ENCODE data around the gene FSCN2. TPM values are rescaled to one million over a fixed set of nuclear protein-coding genes. Genes with fewer than 3 reads are reported as not detected.

The FSCN2 gene
- total and polyA plus RNA-seq, 2 donors (not counting 3 experiments of a cell fraction or from before 2014, with no cell fraction given): 0.32 to 0.71 TPM

DNA sequence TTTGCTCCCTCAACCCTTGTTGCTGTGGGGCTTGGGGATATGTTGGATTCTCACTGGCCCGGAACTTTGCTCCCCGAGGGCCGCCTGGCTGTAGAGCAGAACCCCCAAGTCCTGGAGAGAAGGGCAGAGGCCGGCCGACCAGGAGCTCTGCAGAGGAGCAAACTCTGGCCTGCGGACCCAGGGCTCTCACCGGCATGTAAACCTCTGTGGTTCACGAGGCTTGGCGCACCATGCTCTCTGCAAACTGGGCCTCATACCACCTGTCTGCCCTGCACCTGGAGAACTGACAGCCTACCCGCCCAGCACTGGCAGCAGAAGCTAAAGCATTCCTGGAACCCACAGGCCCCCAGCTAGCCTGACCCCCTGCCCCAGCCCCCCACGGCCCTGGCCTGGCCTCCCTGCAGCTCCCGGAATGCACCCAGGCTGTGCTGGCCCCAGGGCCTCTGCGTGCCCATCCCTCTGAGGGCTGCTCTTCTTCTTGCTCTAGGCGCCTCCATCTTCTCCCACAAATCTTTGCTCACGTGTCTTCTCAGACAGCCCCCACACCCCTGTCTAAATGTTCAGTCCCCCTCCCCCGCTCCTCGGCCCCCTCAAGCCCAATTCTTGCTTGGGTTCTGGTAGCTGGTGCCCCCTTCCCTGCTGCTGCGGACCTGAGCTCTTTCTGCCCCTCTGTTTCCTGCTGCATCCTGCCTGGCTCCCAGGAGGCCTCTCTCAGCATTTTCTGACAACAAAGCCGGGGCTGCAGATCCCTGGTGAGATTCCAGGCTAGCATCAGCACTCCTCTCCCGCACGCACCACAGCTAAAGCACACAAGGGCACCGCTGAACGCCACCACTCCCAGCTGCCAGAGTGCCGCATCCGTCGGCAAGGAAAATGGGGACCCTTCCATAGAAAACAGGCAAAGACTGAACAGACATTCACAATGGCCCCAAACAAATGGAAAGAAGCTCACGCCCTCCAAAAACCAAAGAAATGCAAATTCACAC, 38.9 kb upstream of the FSCN2 start:
- Histone ChIP-seq H3K27ac (ENCODE audit: insufficient read depth, low read depth, low read length) (no peak overlapping the region), H3K36me3 (ENCODE audit: control insufficient read depth in 2 of 2, extremely low read depth in 1 of 2, insufficient read depth in 2 of 2, low read length in 2 of 2) (no peaks in the 10 kb centered on the region), H3K27me3 (ENCODE audit: control insufficient read depth in 2 of 2, insufficient read depth in 2 of 2, low read length in 2 of 2) (peaks cover 5 to 6% of the 10 kb centered on the region in 2 experiments), H3K4me3 (replicated peaks in 1 of 3; ENCODE audit: insufficient read depth in 1 of 3, low read depth in 1 of 3, low read length in 3 of 3) (no peak overlapping the region), H4K20me1 (replicated peaks; ENCODE audit: control insufficient read depth, extremely low read depth, insufficient read depth, low read length) (no peaks in the 10 kb centered on the region), H3K9ac (replicated peaks; ENCODE audit: extremely low read depth, insufficient read depth, low read length) (no peak overlapping the region), H3K4me2 (ENCODE audit: insufficient read depth, low read length) (no peak overlapping the region), H3K79me2 (ENCODE audit: control insufficient read depth, insufficient read depth, low read length) (no peaks in the 10 kb centered on the region), H3K4me1 (ENCODE audit: control insufficient read depth, extremely low read depth, insufficient read depth, low read length) (peaks cover 12% of the 10 kb centered on the region), H2AFZ (ENCODE audit: low read depth, low read length) (no peak overlapping the region), H3K9me1 (replicated peaks; ENCODE audit: control insufficient read depth, extremely low read depth, insufficient read depth, low read length) (no peaks in the 10 kb centered on the region), H3K9me3 (replicated peaks; ENCODE audit: control insufficient read depth, insufficient read depth, low read length) (no peaks in the 10 kb centered on the region)
- no peak for TF ChIP-seq POLR2A (IDR thresholded peaks at IDR 0.05; ENCODE audit: low read depth, low read length)
- ChIA-PET POLR2A (interaction anchor here (1.0 kb wide), 1 partner anchor 23 kb away, joined by 3 read pairs; the partner anchor contains the start of gene ACTG1), CTCF (interaction anchor here (0.9 to 2.1 kb wide), 7 partner anchors 11 to 236 kb away, joined by 3 to 9 read pairs (median 3); no protein-coding TSS in a partner anchor)
- DNase-seq (ENCODE audit: low read depth, low spot score): no peak
- dilution Hi-C loops (cut with MboI; ENCODE audit: extremely low pct_ligation_motif_present, low sequenced_read_pairs) (no loop called here), intact Hi-C loops (cut with micrococcal nuclease) (loop anchor here (2.0 kb wide), 1 partner anchor 17 kb away; no protein-coding TSS in a partner anchor)
- FAIRE-seq: no peak
- BruUV-seq (replicated peaks): no TSS peak

DNA sequence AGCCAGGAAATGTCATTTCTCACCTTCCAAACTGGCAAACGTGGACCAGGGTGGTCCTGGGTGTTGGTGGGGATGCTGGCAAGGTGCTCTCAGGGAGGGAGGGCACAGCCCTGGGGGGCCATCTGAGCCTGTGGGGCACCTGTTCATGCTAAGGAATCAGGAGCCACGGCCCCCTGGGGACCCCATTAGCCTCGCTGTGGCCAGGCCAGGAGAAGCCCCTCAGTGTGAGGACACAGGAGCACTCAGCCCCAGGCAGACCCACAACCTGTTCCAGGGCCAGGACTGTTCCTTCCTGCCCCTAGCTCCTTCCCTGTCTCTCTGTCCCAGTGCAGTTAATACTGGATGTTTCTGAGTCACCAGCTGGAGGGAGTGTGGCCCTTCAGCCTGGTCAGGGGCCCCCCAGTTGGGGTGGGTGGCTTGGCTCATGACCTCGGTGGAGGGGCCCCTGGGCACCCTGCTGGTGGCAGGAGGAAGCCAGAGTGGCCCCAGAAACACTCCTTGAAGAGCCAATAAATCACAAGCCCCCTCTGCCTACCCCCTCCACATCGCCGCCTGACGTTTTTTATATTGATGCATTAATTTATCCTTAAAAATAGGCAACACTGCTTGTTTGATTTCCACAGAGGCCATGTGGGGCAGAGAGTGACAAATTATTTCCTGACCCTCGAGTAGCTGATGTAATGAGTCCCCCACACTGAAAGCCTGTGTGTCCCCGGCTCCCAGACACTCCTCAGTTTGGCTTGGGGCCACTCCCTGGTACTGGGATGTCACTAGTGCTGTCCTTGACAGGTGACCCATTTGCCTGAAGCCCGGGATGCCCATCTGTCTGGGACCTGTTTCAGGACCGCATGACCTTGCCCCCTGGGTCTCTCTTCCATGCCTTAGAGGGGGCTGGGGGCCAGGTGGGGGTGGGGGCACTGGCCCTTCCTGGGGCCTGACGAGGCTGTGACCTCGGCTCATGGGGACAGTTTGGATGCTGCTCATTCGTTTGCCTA, 37.9 kb upstream of the FSCN2 start:
- peaks cover 5 to 10% of the 10 kb centered on the region in 2 experiments for H3K27me3 ChIP-seq (ENCODE audit: control insufficient read depth in 2 of 2, insufficient read depth in 2 of 2, low read length in 2 of 2)
- no peaks in the 10 kb centered on the region for H3K36me3 ChIP-seq (ENCODE audit: control insufficient read depth in 2 of 2, extremely low read depth in 1 of 2, insufficient read depth in 2 of 2, low read length in 2 of 2)
- peaks cover 9% of the 10 kb centered on the region for H3K4me1 ChIP-seq (ENCODE audit: control insufficient read depth, extremely low read depth, insufficient read depth, low read length)
- H3K9ac ChIP-seq (replicated peaks; ENCODE audit: extremely low read depth, insufficient read depth, low read length): no peak overlapping the region
- H3K9me1 ChIP-seq (replicated peaks; ENCODE audit: control insufficient read depth, extremely low read depth, insufficient read depth, low read length): no peaks in the 10 kb centered on the region
- H3K4me2 ChIP-seq (ENCODE audit: insufficient read depth, low read length): no peak overlapping the region
- H3K4me3 ChIP-seq (replicated peaks in 1 of 3; ENCODE audit: insufficient read depth in 1 of 3, low read depth in 1 of 3, low read length in 3 of 3): no peak overlapping the region
- POLR2A ChIA-PET: interaction anchor here (1.0 to 1.1 kb wide), 2 partner anchors 17 to 22 kb away, joined by 3 to 7 read pairs; partner anchors contain the start of gene ACTG1
- H4K20me1 ChIP-seq (replicated peaks; ENCODE audit: control insufficient read depth, extremely low read depth, insufficient read depth, low read length): no peaks in the 10 kb centered on the region
- H3K79me2 ChIP-seq (ENCODE audit: control insufficient read depth, insufficient read depth, low read length): no peaks in the 10 kb centered on the region
- no peak for DNase-seq (ENCODE audit: low read depth, low spot score)
- intact Hi-C loops (cut with micrococcal nuclease) (loop anchor here (2.0 kb wide), 1 partner anchor 17 kb away; no protein-coding TSS in a partner anchor), dilution Hi-C loops (cut with MboI; ENCODE audit: extremely low pct_ligation_motif_present, low sequenced_read_pairs) (no loop called here)
- TF ChIP-seq, protein P1, sequence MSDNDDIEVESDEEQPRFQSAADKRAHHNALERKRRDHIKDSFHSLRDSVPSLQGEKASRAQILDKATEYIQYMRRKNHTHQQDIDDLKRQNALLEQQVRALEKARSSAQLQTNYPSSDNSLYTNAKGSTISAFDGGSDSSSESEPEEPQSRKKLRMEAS (IDR thresholded peaks at IDR 0.05; ENCODE audit: insufficient read depth, insufficient read length): no peak
- no peak for TF ChIP-seq EZH2 (IDR thresholded peaks at IDR 0.05; ENCODE audit: borderline replicate concordance, low read depth, low read length, severe bottlenecking)
- TF ChIP-seq MYC (IDR thresholded peaks at IDR 0.05; ENCODE audit: low read depth, low read length): no peak
- TF ChIP-seq POLR2A (IDR thresholded peaks at IDR 0.05; ENCODE audit: low read depth, low read length): no peak
- TF ChIP-seq FOS (IDR thresholded peaks at IDR 0.05; ENCODE audit: borderline replicate concordance, insufficient read depth, low read length): no peak
- TF ChIP-seq, protein P2, sequence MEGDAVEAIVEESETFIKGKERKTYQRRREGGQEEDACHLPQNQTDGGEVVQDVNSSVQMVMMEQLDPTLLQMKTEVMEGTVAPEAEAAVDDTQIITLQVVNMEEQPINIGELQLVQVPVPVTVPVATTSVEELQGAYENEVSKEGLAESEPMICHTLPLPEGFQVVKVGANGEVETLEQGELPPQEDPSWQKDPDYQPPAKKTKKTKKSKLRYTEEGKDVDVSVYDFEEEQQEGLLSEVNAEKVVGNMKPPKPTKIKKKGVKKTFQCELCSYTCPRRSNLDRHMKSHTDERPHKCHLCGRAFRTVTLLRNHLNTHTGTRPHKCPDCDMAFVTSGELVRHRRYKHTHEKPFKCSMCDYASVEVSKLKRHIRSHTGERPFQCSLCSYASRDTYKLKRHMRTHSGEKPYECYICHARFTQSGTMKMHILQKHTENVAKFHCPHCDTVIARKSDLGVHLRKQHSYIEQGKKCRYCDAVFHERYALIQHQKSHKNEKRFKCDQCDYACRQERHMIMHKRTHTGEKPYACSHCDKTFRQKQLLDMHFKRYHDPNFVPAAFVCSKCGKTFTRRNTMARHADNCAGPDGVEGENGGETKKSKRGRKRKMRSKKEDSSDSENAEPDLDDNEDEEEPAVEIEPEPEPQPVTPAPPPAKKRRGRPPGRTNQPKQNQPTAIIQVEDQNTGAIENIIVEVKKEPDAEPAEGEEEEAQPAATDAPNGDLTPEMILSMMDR (IDR thresholded peaks at IDR 0.05; ENCODE audit: extremely low read depth in 1 of 2, insufficient read depth in 1 of 2, low read depth in 1 of 2, low read length in 2 of 2): no peak
- no peak for TF ChIP-seq JUN (IDR thresholded peaks at IDR 0.05; ENCODE audit: borderline replicate concordance, insufficient read depth, insufficient read length, low read depth)
- TF ChIP-seq POLR2AphosphoS5 (IDR thresholded peaks at IDR 0.05; ENCODE audit: insufficient read depth, low read depth, low read length): no peak
- no peak for TF ChIP-seq GATA2 (IDR thresholded peaks at IDR 0.05; ENCODE audit: insufficient read depth, insufficient read length, low read depth, low read length)
- H2AFZ ChIP-seq (ENCODE audit: low read depth, low read length): no peak overlapping the region
- no peak for FAIRE-seq
- no peak overlapping the region for H3K27ac ChIP-seq (ENCODE audit: insufficient read depth, low read depth, low read length)
- CTCF ChIA-PET: interaction anchor here (0.9 to 2.1 kb wide), 7 partner anchors 9 to 237 kb away, joined by 3 to 9 read pairs (median 3); no protein-coding TSS in a partner anchor
- H3K9me3 ChIP-seq (replicated peaks; ENCODE audit: control insufficient read depth, insufficient read depth, low read length): no peaks in the 10 kb centered on the region
- no TSS peak for BruUV-seq (replicated peaks)

All from endothelial cell of umbilical vein (primary cell).